ENCODE data around the gene MINDY4B.

The MINDY4B gene

DNA sequence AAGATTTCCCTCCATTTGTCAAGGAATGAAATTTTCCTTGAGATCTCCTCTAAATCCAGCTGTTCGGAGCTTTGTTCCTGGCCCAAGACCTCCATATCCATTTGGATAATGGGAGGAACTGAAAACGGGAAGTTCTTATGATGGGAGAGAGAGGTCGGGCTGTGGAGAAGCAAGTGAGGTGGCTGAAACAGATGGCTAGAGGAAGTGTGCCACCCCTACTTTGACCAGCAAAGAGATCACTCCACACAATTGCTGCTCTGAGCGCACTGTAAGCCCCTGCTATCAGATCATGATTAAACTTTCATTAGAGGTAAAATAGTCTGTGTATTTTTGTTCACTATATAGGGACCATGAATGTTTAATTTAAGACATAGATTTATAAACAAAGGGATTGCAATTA lies at the start of gene MINDY4B:
TSS of gene MINDY4B (minus strand) at position 101 of the 400 bp plus-strand sequence. CDS start at position 101, 0 bp downstream.
- DNase-seq = no peak

DNA sequence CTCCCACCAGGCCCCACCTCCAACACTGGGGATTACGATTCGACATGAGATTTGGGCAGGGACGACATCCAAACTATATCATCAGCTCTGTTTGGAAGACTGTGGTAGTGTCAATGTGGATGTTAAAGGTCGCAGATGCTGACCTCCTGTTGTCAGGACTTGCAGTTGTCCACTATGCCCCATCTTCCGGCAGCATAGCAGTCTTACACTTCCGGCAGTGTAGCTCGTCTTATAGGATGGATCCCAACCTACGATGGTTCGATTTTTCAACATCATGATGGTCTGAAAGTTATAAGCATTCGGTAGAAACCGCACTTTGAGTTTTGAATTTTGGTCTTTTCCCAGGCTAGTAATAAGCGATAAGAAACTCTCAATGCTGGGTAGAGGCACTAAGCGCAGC lies 46.7 kb upstream of the MINDY4B start:
- no peak for DNase-seq

GRCh38 chr3:150945226-150946032 lies 40.2 kb upstream of the MINDY4B start:
- no peak for DNase-seq

DNA sequence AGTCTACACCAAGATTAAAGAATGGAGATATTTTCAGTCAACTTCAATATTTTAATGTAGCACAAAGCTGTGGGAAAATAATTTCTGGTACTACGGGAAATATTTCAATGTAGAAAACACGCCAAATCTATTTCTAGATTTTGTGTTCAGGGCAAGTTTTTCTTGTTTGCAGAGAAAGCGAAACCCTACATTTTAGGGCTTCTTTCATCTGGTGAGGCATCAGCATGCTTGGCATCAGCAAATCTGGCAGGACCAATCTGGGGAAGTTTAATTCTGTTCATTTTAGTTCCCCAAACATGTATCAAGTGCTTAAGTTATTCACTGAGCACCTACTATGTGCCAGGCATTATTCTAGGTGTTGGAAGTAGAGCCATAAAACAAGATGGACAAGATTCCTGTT lies 37.0 kb upstream of the MINDY4B start:
- no peak for DNase-seq

- no peak for DNase-seq
Measured at GRCh38 chr3:150936693-150937092, 31.5 kb upstream of the MINDY4B start.

- DNase-seq = no peak
Measured at GRCh38 chr3:150933473-150933995, 28.3 kb upstream of the MINDY4B start.

- no peak for DNase-seq
Measured at GRCh38 chr3:150931745-150932144, 26.5 kb upstream of the MINDY4B start.

GRCh38 chr3:150930839-150931238 lies 25.6 kb upstream of the MINDY4B start:
- no peak for DNase-seq

DNA sequence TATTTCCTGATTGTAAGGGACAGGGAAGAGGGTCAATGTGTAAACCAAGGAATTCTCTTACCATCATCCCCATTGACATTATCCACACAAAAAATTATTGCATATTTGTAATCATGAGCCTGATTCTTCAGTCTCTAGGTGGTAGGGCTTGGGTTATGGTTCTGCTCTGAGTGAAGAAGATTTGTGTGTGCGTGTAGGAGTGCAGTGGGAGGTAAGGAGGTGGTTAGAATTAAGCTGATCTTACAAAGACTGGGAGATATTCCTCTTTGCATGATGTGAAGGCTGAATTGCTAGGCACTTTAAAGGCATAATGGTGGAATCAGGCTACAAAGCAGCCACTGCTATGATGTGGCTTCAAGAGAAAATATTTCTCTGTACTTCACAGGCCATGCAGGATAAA lies 23.0 kb upstream of the MINDY4B start:
- no peak for DNase-seq

GRCh38 chr3:150926328-150926727 lies 21.1 kb upstream of the MINDY4B start:
- DNase-seq = no peak

DNA sequence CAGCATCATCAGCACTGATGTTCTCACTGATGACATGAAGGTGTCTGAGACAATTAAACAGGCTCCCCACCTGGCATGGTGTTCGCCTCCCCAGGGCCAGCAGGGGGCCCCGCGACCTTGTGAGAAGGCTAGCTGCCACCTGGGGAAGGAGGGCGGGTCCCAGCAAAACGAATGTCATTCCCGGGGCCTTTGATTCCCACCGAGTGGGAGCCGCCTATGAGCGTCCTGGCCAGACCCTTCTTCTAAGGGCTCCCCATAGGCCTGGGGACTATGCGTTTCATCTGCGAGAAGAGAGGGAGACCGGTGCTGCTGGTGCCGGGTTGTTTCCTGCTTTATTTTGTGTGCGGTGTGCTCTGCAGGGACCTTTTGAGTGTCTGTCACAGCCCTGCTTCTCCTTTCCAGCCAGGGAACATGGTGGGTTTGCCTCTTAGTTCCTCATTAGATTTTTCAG lies 20.5 kb upstream of the MINDY4B start:
- peak; percentile 85 for DNase-seq

DNA sequence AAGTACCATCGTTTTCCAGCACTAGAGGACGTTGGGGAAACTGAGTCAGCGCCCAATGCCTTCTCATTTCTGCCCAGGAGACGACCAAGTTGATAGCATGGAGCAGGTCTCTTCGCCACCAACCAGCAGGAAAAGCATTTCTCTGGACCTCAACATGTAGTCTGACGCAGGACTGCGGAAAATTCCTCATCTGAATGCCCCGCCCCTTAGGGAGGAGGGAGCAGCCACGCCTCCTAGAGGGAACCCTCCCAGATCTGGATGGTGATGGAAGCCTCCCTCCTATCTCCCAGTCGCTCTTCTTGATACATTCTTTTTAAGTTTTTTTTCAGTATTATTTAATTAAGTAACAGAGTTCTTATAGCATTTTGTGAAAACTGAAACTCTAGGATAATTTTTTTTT lies 17.4 kb upstream of the MINDY4B start:
- peak; percentile 64 for DNase-seq

GRCh38 chr3:150921209-150921608 lies 16.0 kb upstream of the MINDY4B start:
- no peak for DNase-seq

- no peak for DNase-seq
Measured at GRCh38 chr3:150920236-150920635, 15.0 kb upstream of the MINDY4B start.

DNA sequence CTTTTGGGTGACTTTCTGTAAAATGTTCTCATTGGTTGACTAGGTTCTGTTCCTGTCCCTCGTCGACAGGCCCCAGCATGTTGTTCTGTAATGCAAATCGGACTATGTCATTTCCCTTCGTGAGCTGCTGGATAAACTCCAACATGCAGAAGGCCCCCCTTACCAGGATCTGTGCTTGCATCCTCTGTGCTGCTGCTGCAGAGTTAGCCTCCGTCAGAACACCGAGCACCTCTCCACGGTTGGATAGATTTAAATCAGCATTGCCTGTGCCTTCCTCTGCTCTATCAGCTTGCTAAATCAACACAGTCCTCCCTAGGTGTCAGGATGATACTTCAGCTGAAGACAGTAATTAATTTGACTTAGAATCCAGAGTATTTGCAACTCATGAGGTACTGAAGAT lies 12.7 kb upstream of the MINDY4B start:
- no peak for DNase-seq

DNA sequence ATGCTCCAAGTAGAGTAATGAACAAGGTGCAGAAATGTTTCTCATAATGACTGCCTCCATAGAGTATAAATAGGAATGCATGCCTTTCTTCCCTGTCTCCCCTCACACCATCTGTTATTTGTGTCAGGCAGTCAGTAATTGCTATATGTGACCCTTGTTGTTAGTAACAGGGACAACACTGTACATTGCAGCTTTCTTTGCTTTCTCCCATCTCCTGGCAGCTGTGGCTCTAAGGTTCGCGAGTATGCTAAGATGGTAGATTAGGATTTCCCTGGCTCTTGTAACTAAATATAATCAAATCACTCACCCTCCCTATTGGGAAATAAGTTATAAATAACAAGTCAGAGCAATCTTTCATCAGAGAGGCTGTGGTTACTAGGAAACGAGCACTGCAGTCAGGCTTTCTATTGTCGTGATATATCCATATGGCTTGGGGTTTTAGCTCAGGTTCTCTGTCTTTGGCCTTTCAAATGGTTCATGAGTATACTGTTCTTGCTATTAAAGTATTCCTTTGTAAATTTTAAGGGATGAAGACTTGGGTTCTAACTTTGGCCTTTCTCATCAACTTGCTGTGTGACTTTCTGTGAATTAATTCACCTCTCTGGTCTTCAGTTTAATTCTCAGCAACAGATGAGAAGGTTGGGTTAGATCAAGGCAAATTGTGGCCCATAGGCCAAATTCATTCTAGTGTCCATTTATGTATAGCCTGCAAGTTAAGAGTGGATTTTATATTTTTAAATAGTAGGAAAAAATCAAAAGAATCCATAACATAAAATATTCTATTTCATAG lies 8.1 kb upstream of the MINDY4B start:
- DNase-seq = no peak

GRCh38 chr3:150912501-150912900 lies 7.3 kb upstream of the MINDY4B start:
- DNase-seq = no peak

- DNase-seq = no peak
Measured at GRCh38 chr3:150911771-150912170, 6.5 kb upstream of the MINDY4B start.

GRCh38 chr3:150906461-150906860 lies 1.2 kb upstream of the MINDY4B start:
- DNase-seq = no peak

DNA sequence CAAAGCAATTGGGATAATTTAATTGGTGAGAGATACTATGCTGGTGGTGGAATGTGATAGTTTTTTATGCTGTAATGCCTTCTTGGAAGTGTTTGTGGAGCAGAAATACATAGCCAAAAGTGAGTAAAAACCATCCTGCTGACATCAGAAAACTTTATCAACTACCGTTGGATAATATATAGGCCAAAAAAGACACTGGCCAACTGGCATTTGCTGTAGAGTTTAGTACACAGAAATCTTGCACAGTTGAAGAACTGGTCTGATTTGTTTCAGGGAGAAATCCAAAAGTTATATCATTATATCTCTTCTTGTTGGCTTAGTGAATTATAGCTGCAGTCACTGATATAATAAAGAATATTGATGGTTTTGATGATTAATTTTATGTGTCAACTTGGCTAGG lies 507 bp upstream of the MINDY4B start:
- DNase-seq = no peak

GRCh38 chr3:150902988-150903387 lies 2.3 kb downstream of the MINDY4B start:
- no peak for DNase-seq

- no peak for DNase-seq
Measured at GRCh38 chr3:150901793-150902192, 3.4 kb downstream of the MINDY4B start.

GRCh38 chr3:150899141-150899540 lies 6.1 kb downstream of the MINDY4B start:
- no peak for DNase-seq

All from islet precursor cell (in vitro differentiated cells).